Stimulated activated memory B cell treated with anti-CD40 and anti-IgM and Interleukin-4, amounts not matched to agents 10 μg/mL and 1 μg/mL and 100 μg/mL, for 72 hours (primary cell): ENCODE results near the gene PSMC4.
"Not testable (repeated sequence)": the region's sequence is repeated elsewhere in the genome, so short reads cannot be mapped to it uniquely, and the experiment has no call there.

Experiments
- ATAC-seq: fragments of 150-1000 bp; cut with Tn5 transposase; 2 replicates; pipeline ENCODE4 v1.10.0; 2021
- H3K27ac Mint-ChIP-seq: one replicate; pipeline ENCODE4 v1.8.0; 2022; ENCODE audit warnings: mild to moderate bottlenecking, mixed read lengths
- H3K27me3 Mint-ChIP-seq: one replicate; pipeline ENCODE4 v1.8.0; 2022; ENCODE audit warnings: mixed read lengths
- H3K36me3 Mint-ChIP-seq: one replicate; pipeline ENCODE4 v1.8.0; 2022; ENCODE audit warnings: mixed read lengths
- H3K4me1 Mint-ChIP-seq: one replicate; pipeline ENCODE4 v1.8.0; 2022; ENCODE audit warnings: mixed read lengths
- H3K4me3 Mint-ChIP-seq: one replicate; pipeline ENCODE4 v1.8.0; 2022; ENCODE audit warnings: mild to moderate bottlenecking, moderate library complexity, mixed read lengths
- H3K9me3 Mint-ChIP-seq: one replicate; pipeline ENCODE4 v1.8.0; 2022; ENCODE audit warnings: mixed read lengths

The PSMC4 gene

DNA sequence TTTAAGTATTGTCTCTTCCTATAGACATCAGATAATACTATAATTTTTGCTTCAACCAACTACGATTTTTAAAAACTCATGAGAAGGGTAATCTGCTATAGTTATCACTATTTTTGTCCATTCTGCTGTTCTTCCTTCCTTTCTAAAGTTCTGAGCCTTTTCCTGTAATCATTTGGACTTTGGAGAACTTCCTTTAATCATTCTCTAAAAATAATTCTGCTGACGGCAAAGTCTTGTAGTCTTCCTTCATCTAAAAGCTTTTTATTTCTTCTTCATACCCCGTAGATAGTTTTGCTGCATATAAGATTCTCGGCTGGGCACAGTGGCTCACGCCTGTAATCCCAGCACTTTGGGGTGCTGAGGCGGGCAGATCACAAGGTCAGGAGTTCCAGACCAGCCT lies 31.4 kb upstream of the PSMC4 start:
- Mint-ChIP-seq H3K36me3 (peaks cover 16% of the 10 kb centered on the region), H3K4me3 (no peak overlapping the region), H3K9me3 (peaks cover 7% of the 10 kb centered on the region), H3K4me1 (peaks cover 81% of the 10 kb centered on the region), H3K27me3 (no peaks in the 10 kb centered on the region), H3K27ac (no peak overlapping the region)
- ATAC-seq, result no peak

DNA sequence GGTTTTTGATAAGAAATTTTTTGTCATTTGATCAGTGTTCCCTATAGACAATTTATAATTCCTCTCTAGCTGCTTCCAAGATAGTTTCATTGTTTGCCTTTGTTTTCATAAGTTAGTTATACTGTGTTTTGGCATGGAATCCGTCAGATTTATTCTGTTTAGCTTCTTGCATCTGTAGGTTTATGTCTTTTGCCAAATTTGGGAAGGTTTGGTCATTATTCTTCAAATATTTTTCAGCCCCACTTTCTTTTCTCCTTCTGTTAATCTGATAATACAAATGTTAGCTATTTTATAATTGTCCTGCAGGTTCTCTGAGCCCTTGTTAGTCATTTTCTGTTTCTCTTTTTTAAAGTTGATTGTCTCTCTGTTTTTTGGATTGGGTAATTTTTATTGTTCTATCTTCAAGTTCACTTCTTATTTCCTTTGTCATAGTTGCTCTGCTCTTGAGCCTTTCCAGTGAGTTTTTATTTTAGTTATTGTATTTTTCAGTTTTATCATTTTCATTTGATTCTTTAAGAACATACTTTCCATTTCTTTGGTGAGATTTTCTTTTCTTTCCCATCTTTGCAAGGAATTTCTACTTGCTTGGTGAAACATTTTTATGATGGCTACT lies 30.6 kb upstream of the PSMC4 start:
- Mint-ChIP-seq H3K27me3 (no peaks in the 10 kb centered on the region), H3K4me3 (no peak overlapping the region), H3K4me1 (peaks cover 80% of the 10 kb centered on the region), H3K36me3 (peaks cover 16% of the 10 kb centered on the region), H3K9me3 (peaks cover 7% of the 10 kb centered on the region), H3K27ac (peak overlapping the region; percentile 57)
- no peak for ATAC-seq

DNA sequence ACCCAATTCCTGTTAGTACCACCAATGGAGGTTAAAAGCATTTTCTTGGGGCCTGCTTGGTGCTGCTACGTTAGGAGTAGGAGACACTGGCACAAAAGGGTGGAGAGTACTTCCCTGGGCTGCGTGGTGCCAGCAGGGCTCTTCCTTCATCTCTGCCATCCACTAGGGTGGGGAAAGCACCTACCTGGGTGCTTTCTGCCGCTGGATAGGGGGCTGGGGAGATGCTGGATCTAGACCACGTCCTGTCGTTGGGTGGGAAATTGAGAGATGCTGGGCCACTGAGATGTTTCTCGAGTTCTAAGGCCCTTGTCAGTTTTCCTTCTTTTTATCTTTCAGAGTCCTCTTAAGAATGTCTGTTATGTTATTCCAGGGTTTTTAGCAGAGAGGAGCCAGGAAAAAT lies 29.8 kb upstream of the PSMC4 start:
- no peaks in the 10 kb centered on the region for H3K27me3 Mint-ChIP-seq
- H3K4me3 Mint-ChIP-seq, result peak overlapping the region; percentile 59
- H3K27ac Mint-ChIP-seq, result peak overlapping the region; percentile 57
- peaks cover 7% of the 10 kb centered on the region for H3K9me3 Mint-ChIP-seq
- H3K4me1 Mint-ChIP-seq, result peaks cover 71% of the 10 kb centered on the region
- ATAC-seq, result no peak
- H3K36me3 Mint-ChIP-seq, result peaks cover 16% of the 10 kb centered on the region

GRCh38 chr19:39941615-39942365 lies 29.2 kb upstream of the PSMC4 start:
- H3K36me3 Mint-ChIP-seq, result peaks cover 16% of the 10 kb centered on the region
- peak overlapping the region; percentile 57 for H3K27ac Mint-ChIP-seq
- peak overlapping the region; percentile 59 for H3K4me3 Mint-ChIP-seq
- peaks cover 7% of the 10 kb centered on the region for H3K9me3 Mint-ChIP-seq
- H3K4me1 Mint-ChIP-seq, result peaks cover 65% of the 10 kb centered on the region
- peak; percentile 97 for ATAC-seq
- H3K27me3 Mint-ChIP-seq, result no peaks in the 10 kb centered on the region

- Mint-ChIP-seq H3K4me1 (peaks cover 59% of the 10 kb centered on the region), H3K9me3 (peaks cover 7% of the 10 kb centered on the region), H3K4me3 (peak overlapping the region; percentile 59), H3K27me3 (no peaks in the 10 kb centered on the region), H3K27ac (peak overlapping the region; percentile 57), H3K36me3 (peaks cover 16% of the 10 kb centered on the region)
- ATAC-seq, result no peak
These were observed 28.6 kb upstream of the PSMC4 start for GRCh38 chr19:39942366-39942730.

DNA sequence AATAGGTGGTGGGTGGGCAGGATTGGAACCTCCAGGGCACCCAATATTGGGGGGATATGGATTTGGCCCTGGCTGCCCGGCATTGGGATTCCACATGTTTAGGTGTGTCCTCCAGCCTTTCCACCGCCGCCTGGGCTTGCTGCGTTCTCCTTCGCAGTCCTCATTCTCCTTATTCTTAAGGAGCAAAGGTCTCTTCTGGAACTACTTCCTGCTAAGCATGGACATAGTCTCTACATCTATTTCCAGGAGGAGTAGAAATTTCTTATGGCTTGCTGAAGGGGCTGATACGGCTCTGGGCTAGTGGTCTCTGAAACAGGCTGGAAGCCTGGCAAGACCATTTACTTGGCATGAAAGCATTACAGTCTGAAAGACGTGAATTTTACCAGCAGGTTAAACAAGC lies 27.4 kb upstream of the PSMC4 start:
- H3K4me3 Mint-ChIP-seq, result no peak overlapping the region
- H3K27me3 Mint-ChIP-seq, result no peaks in the 10 kb centered on the region
- peak overlapping the region; percentile 25 for H3K27ac Mint-ChIP-seq
- H3K4me1 Mint-ChIP-seq, result peaks cover 49% of the 10 kb centered on the region
- H3K9me3 Mint-ChIP-seq, result peaks cover 7% of the 10 kb centered on the region
- H3K36me3 Mint-ChIP-seq, result peaks cover 16% of the 10 kb centered on the region
- no peak for ATAC-seq

DNA sequence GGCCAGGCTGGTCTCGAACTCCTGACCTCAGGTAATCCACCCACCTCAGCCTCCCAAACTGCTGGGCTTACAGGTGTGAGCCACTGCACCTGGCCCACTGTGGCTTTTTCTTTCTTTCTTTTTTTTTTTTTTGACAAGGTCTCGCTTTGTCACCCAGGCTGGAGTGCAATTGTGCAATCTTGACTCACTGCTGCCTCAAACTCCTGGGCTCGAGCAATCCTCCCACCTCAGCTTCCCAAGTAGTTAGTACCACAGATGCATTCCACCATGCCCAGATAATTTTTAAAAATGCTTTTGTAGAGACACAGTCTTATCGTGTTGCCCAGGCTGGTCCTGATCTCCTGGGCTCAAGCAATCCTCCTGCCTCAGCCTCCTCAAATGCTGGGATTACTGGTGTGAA lies 24.4 kb upstream of the PSMC4 start:
- Mint-ChIP-seq H3K27me3 (no peaks in the 10 kb centered on the region), H3K36me3 (no peaks in the 10 kb centered on the region), H3K27ac (no peak overlapping the region), H3K4me1 (peaks cover 46% of the 10 kb centered on the region), H3K4me3 (no peak overlapping the region), H3K9me3 (no peaks in the 10 kb centered on the region)
- no peak for ATAC-seq

- no peak overlapping the region for H3K4me3 Mint-ChIP-seq
- no peak overlapping the region for H3K27ac Mint-ChIP-seq
- H3K36me3 Mint-ChIP-seq, result no peaks in the 10 kb centered on the region
- peaks cover 2% of the 10 kb centered on the region for H3K9me3 Mint-ChIP-seq
- H3K27me3 Mint-ChIP-seq, result no peaks in the 10 kb centered on the region
- peaks cover 48% of the 10 kb centered on the region for H3K4me1 Mint-ChIP-seq
- ATAC-seq, result no peak
These were observed 21.8 kb upstream of the PSMC4 start for GRCh38 chr19:39949026-39949747.

DNA sequence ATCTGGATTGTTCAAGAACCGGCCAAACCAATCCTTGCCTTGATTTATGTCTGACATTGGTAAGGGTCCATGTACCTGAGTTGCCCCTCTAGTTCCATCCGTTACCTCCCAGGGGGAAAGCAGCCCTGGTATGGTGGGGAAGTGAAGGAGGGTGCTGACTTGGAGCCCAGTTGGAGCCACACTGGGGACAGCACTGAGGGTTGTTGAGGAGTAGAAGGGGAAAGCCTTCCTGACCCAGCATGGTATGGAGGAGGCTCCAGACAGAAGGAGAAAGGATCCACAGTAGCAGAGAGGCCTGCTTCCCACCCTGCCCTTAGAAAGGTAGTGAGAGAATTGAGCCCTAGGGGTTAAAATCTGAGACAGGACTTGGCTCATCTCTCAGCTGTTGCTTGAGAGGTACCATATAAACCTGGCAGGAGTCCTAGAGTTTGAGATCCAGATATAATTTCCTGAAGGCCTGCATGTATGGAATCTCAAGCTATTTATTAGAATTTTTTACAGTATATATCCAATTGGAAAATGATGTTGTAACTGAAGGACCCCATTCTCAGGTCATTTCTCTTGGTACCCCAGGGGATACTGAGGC lies 19.8 kb upstream of the PSMC4 start:
- Mint-ChIP-seq H3K4me1 (peaks cover 49% of the 10 kb centered on the region), H3K27ac (peak overlapping the region; percentile 78), H3K4me3 (no peak overlapping the region), H3K27me3 (no peaks in the 10 kb centered on the region), H3K36me3 (no peaks in the 10 kb centered on the region), H3K9me3 (peaks cover 2% of the 10 kb centered on the region)
- ATAC-seq, result no peak

GRCh38 chr19:39951686-39952085 lies 19.3 kb upstream of the PSMC4 start:
- H3K27ac Mint-ChIP-seq, result peak overlapping the region; percentile 78
- peaks cover 49% of the 10 kb centered on the region for H3K4me1 Mint-ChIP-seq
- peaks cover 2% of the 10 kb centered on the region for H3K9me3 Mint-ChIP-seq
- no peaks in the 10 kb centered on the region for H3K27me3 Mint-ChIP-seq
- H3K36me3 Mint-ChIP-seq, result no peaks in the 10 kb centered on the region
- H3K4me3 Mint-ChIP-seq, result no peak overlapping the region
- ATAC-seq, result no peak

- Mint-ChIP-seq H3K4me3 (peak overlapping the region; percentile 31), H3K36me3 (no peaks in the 10 kb centered on the region), H3K4me1 (peaks cover 50% of the 10 kb centered on the region), H3K9me3 (peaks cover 2% of the 10 kb centered on the region), H3K27ac (peak overlapping the region; percentile 78), H3K27me3 (no peaks in the 10 kb centered on the region)
- no peak for ATAC-seq
These were observed 17.1 kb upstream of the PSMC4 start for GRCh38 chr19:39953915-39954314.

GRCh38 chr19:39957886-39958285 lies 13.1 kb upstream of the PSMC4 start:
- H3K4me1 Mint-ChIP-seq, result peaks cover 47% of the 10 kb centered on the region
- not testable (repeated sequence) for H3K27me3 Mint-ChIP-seq, H3K4me3 Mint-ChIP-seq, ATAC-seq, H3K9me3 Mint-ChIP-seq, H3K27ac Mint-ChIP-seq, H3K36me3 Mint-ChIP-seq

DNA sequence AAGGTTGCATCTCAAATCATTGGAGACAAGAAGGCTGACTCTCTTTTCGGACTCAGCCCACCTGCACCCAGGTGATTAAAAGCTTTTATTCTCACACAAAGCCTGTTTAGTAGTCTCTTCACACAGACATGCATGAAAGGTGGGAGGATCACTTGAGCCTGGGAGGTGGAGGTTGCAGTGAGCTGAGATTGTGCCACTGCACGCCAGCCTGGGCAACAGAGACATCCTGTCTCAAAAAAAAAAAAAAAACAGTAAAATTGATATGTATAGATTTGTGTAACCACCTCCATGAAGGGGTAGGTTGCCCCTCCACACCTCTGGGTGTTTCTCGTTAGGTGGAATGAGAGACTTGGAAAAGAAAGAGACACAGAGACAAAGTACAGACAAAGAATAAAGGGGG lies 12.0 kb upstream of the PSMC4 start:
- not testable (repeated sequence) for H3K36me3 Mint-ChIP-seq, ATAC-seq, H3K9me3 Mint-ChIP-seq, H3K27me3 Mint-ChIP-seq
- Mint-ChIP-seq H3K4me1 (peaks cover 36% of the 10 kb centered on the region), H3K27ac (peak overlapping the region; percentile 51), H3K4me3 (peak overlapping the region; percentile 35)

GRCh38 chr19:39959407-39959806 lies 11.6 kb upstream of the PSMC4 start:
- not testable (repeated sequence) for ATAC-seq, H3K9me3 Mint-ChIP-seq

DNA sequence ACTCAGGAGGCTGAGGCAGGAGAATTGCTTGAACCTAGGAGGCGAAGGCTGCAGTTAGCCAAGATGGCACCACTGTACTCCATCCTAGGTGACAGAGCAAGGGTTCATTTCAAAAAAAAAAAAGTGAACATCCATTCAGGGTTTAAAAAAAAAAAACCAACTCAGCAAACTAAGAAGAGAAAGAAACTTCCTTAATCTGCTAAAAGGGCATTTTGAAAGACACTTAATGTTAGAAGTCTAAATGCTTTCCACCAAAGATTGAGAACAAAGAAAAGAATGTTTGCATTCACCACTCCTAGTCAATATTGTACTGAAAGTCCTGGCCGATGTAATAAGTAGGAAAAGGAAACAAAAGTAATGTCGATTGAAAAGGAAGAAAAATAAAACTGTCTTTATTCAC lies 7.1 kb upstream of the PSMC4 start:
- Mint-ChIP-seq H3K4me1 (peaks cover 23% of the 10 kb centered on the region), H3K4me3 (no peak overlapping the region), H3K9me3 (no peaks in the 10 kb centered on the region), H3K36me3 (no peaks in the 10 kb centered on the region), H3K27me3 (no peaks in the 10 kb centered on the region), H3K27ac (no peak overlapping the region)
- ATAC-seq, result no peak

More at GRCh38 chr19:39959407-39959806, 11.6 kb upstream of the PSMC4 start:
- Mint-ChIP-seq H3K4me1 (peaks cover 34% of the 10 kb centered on the region), H3K4me3 (peak overlapping the region; percentile 35), H3K27ac (peak overlapping the region; percentile 51)
- not testable (repeated sequence) for H3K36me3 Mint-ChIP-seq, H3K27me3 Mint-ChIP-seq
